ENCODE results near the gene ZSCAN23.

DNA sequence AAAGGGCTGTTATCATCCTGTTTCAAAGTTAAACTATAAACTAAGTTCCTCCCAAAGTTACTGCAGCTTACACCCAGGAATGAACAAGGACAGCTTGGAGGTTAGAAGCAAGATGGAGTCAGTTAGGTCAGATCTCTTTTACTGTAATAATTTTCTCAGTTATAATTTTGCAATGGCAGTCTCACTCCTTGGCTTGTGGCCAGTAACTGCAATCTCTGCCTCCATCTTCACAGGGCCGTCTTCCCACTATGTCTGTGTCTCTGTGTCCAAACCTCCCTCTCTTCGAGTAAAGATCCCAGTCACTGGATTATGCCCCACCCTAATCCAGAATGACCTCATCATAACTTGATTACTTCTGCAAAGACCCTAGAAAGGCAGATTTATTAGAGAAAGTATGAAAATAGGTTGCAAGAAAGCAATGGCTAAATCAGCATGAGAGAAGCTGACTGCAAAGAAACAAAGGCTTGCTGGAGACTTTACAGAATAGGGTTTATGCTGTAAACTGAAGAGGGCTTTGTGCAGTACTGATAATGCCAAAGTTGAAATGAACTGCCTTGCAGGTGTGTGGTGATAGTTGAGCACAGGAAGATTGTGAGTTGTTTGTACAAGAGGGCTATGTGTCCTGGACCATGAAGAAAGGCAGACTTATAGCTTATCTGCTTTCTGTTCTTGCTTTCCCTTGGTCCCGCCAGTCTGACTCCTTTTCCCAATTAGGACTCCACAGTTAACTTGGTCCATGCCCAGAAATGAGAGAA, 43.9 kb upstream of the ZSCAN23 start:
- TF ChIP-seq, protein P1, sequence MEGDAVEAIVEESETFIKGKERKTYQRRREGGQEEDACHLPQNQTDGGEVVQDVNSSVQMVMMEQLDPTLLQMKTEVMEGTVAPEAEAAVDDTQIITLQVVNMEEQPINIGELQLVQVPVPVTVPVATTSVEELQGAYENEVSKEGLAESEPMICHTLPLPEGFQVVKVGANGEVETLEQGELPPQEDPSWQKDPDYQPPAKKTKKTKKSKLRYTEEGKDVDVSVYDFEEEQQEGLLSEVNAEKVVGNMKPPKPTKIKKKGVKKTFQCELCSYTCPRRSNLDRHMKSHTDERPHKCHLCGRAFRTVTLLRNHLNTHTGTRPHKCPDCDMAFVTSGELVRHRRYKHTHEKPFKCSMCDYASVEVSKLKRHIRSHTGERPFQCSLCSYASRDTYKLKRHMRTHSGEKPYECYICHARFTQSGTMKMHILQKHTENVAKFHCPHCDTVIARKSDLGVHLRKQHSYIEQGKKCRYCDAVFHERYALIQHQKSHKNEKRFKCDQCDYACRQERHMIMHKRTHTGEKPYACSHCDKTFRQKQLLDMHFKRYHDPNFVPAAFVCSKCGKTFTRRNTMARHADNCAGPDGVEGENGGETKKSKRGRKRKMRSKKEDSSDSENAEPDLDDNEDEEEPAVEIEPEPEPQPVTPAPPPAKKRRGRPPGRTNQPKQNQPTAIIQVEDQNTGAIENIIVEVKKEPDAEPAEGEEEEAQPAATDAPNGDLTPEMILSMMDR (IDR thresholded peaks at IDR 0.05; ENCODE audit: low read depth, low read length, poor library complexity, severe bottlenecking) = no peak
- no peak for TF ChIP-seq EZH2phosphoT487 (IDR thresholded peaks at IDR 0.05; ENCODE audit: borderline replicate concordance, low read length)

Data from DOHH2 (cell line).